ENCODE results near the gene RNF166. TPM values are rescaled to one million over a fixed set of nuclear protein-coding genes. Genes with fewer than 3 reads are reported as not detected.
A peak's percentile ranks its signal among the peaks of the same experiment; 100 is the strongest.

RNF166 gene
- total RNA-seq, 2 experiments from 2014 or later: 80.7 to 82.4 TPM

DNA sequence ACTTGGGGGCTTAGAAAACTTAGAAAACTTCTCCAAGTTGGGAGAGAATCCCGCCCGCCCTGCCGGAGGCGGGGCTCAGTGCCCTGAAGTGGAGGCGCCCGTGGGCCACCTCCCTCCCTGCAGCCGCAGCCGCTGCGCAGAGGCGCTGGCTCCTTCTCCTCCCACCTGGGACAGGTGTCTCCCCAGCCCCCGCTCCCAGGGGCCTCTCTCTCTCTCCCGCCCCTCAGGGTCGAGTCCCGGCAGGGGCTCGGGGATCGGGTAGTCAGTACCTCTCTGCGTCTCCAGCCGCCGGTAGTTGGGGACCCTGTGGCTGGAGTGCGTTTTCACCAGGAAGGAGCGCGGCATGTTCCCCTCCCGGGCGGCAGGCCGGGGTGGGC is 20.2 kb downstream of the RNF166 start:
- H3K9me3 Mint-ChIP-seq: no peaks in the 10 kb centered on the region
- ATAC-seq (peak; percentile 29), DNase-seq (peak; percentile 48)
- POLR2A ChIA-PET: interaction anchor here (5.7 kb wide), 1 partner anchor 17 kb away, joined by 61 read pairs; the partner anchor contains the start of genes CTU2 and RNF166
- no peaks in the 10 kb centered on the region for H3K36me3 Mint-ChIP-seq (ENCODE audit: low read depth)
- peaks cover 38% of the 10 kb centered on the region for H3K4me1 Mint-ChIP-seq (ENCODE audit: low read depth)
- no peak overlapping the region for H3K27ac Mint-ChIP-seq
- intact Hi-C loops (cut with micrococcal nuclease): no loop called here
- CTCF ChIA-PET: interaction anchor here (1.7 to 2.4 kb wide), 2 partner anchors 18 to 49 kb away, joined by 8 to 16 read pairs; no protein-coding TSS in a partner anchor
- H3K27me3 Mint-ChIP-seq: no peaks in the 10 kb centered on the region
- TF ChIP-seq, protein P1, sequence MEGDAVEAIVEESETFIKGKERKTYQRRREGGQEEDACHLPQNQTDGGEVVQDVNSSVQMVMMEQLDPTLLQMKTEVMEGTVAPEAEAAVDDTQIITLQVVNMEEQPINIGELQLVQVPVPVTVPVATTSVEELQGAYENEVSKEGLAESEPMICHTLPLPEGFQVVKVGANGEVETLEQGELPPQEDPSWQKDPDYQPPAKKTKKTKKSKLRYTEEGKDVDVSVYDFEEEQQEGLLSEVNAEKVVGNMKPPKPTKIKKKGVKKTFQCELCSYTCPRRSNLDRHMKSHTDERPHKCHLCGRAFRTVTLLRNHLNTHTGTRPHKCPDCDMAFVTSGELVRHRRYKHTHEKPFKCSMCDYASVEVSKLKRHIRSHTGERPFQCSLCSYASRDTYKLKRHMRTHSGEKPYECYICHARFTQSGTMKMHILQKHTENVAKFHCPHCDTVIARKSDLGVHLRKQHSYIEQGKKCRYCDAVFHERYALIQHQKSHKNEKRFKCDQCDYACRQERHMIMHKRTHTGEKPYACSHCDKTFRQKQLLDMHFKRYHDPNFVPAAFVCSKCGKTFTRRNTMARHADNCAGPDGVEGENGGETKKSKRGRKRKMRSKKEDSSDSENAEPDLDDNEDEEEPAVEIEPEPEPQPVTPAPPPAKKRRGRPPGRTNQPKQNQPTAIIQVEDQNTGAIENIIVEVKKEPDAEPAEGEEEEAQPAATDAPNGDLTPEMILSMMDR (IDR thresholded peaks at IDR 0.05): no peak
- peak overlapping the region; percentile 73 for H3K4me3 Mint-ChIP-seq

DNA sequence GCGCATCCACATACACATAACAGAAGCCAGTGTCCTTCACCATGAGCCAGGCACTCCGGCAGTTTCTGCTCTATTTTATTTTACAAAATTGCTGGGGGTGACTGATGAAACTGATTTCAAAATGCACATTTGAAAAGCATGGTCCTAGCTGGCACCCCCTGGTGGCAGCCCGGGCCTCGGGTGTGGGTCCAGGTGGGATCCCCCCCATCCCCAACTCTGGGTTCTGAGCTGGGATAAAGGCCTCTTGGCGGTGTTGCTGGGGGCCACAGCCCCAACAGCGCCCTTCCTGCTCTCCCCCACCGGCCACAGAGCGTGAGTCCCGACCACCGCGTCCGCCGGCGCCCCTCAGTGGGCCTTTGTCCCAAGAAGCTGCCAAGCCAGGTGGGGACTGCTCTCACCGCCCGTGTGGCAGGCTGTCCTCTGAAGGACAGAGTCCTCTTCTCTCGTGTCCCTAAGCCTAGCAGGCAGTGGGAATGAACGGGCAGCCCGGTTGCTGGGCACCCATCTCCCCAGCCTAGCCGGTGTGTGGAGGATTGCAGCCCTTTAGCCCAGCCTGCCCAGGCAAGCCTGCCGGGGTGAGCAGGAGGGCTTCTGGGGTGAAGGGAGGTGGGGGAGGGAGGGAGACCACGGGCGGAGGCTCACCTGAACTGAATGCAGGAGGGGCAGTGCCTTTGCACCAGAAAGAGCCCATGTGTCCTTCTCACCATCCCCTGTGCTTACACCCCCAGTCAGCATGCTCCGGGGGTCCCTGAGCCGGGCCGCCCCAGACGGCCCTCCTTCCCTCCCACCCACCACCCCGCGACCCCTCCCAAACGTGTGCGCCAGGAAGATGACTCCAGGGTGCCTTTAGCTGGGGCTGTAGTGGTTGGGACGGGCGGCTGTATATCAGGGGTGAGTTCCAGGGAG is 20.8 kb downstream of the RNF166 start:
- Mint-ChIP-seq H3K27me3 (no peaks in the 10 kb centered on the region), H3K9me3 (no peaks in the 10 kb centered on the region), H3K27ac (peak overlapping the region; percentile 34), H3K4me1 (ENCODE audit: low read depth) (peaks cover 36% of the 10 kb centered on the region), H3K4me3 (peak overlapping the region; percentile 73), H3K36me3 (ENCODE audit: low read depth) (peaks cover 2% of the 10 kb centered on the region)
- ATAC-seq: peak; percentile 28
- TF ChIP-seq, protein P1 (IDR thresholded peaks at IDR 0.05): peak; percentile 91
- POLR2A ChIA-PET: interaction anchor here (1.0 to 5.7 kb wide), 4 partner anchors 18 to 48 kb away, joined by 3 to 61 read pairs (median 4); partner anchors contain the start of genes CTU2, MVD and RNF166
- DNase-seq: peak; percentile 84
- intact Hi-C loops (cut with micrococcal nuclease): no loop called here
- CTCF ChIA-PET: interaction anchor here (0.7 to 2.4 kb wide), 16 partner anchors 11 to 1039 kb away, joined by 3 to 16 read pairs (median 4); partner anchors contain the start of gene IL17C

DNA sequence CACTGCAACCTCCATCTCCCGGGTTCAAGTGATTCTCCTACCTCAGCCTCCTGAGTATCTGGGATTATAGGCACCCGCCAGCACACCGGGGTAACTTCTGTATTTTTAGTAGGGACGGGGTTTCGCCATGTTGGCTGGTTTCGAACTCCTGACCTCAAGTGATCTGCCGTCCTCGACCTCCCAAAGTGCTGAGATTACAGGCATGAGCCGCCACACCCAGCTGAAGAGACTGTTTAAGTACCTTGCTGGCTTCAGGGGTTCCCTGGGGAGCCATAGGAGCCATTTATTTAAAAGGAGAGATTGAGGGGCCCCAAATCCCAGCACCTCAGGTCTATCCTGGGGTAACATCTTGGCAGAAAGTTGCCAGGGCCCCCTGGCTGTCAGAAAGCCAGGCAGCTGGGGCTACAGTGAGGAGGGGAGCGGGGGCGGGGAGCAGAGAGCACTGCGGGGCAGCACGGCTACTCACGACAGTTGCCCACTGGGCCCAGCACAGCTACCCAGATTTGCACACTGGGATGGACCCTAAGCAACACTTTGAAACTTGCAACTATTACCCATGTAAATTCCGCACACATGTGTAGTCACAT is 21.5 kb downstream of the RNF166 start:
- Mint-ChIP-seq H3K9me3 (no peaks in the 10 kb centered on the region), H3K27ac (no peak overlapping the region), H3K27me3 (no peaks in the 10 kb centered on the region), H3K36me3 (ENCODE audit: low read depth) (peaks cover 2% of the 10 kb centered on the region), H3K4me3 (peak overlapping the region; percentile 73), H3K4me1 (ENCODE audit: low read depth) (peaks cover 35% of the 10 kb centered on the region)
- DNase-seq (no peak), ATAC-seq (no peak)
- ChIA-PET CTCF (interaction anchor here (0.8 to 2.4 kb wide), 12 partner anchors 10 to 1040 kb away, joined by 3 to 16 read pairs (median 4); partner anchors contain the start of gene IL17C), POLR2A (interaction anchor here (1.0 to 5.7 kb wide), 4 partner anchors 19 to 47 kb away, joined by 3 to 61 read pairs (median 4); partner anchors contain the start of genes CTU2, MVD and RNF166)
- TF ChIP-seq, protein P1 (IDR thresholded peaks at IDR 0.05): no peak
- intact Hi-C loops (cut with micrococcal nuclease): no loop called here

DNA sequence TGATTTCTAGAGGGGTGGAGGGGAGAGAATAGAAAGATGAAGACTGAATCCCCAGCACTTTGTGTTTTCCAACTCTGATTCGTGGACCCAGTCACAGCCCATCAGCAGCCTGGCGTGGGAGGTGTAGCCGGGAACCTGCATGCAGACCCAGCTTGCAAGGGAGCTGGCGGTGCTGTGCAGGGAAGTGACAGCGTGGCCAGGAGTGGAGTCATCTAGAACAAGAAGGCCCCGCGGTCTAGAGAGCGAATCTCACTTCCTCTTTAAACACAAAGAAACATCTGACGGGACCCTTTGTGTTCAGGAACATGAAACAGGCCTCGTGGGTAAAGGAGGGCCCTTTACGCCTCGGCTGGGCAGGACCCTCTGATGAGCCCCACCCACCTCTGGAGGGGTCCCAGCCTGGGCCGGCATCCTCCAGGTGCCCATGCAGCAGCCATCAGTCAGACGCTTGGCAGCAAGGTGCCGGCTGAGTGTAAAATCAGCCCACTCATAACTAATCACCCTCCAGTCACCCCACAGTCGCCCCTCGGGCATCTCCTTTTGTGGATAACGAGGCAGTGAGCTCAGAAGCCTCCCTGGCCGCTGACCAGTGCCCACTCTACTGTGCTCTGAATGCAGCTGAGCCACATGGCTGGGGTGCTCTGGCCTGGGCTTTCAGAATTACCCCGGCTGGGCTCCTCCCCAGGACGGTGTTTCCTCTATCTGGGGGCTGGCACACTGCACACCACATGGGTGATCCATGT is 24.3 kb downstream of the RNF166 start:
- TF ChIP-seq, protein P1 (IDR thresholded peaks at IDR 0.05): no peak
- peaks cover 35% of the 10 kb centered on the region for H3K4me1 Mint-ChIP-seq (ENCODE audit: low read depth)
- CTCF ChIA-PET: interaction anchor here (1.0 to 2.8 kb wide), 8 partner anchors 11 to 56 kb away, joined by 3 to 9 read pairs (median 6); partner anchors contain the start of gene MVD
- DNase-seq: peak; percentile 91
- peak overlapping the region; percentile 65 for H3K4me3 Mint-ChIP-seq
- H3K9me3 Mint-ChIP-seq: no peaks in the 10 kb centered on the region
- POLR2A ChIA-PET: interaction anchor here (0.7 to 1.8 kb wide), 9 partner anchors 9 to 50 kb away, joined by 3 to 9 read pairs (median 4); no protein-coding TSS in a partner anchor
- intact Hi-C loops (cut with micrococcal nuclease): no loop called here
- H3K36me3 Mint-ChIP-seq (ENCODE audit: low read depth): peaks cover 2% of the 10 kb centered on the region
- no peaks in the 10 kb centered on the region for H3K27me3 Mint-ChIP-seq
- peak overlapping the region; percentile 95 for H3K27ac Mint-ChIP-seq
- ATAC-seq: peak; percentile 69
